Measurements from ENCODE around the gene ZNF468.
"Not testable (repeated sequence)": the region's sequence is repeated elsewhere in the genome, so short reads cannot be mapped to it uniquely, and the experiment has no call there.

- not testable (repeated sequence) for TF ChIP-seq EZH2 (IDR thresholded peaks at IDR 0.05; ENCODE audit: insufficient read depth, poor library complexity, severe bottlenecking); EZH2phosphoT487 (IDR thresholded peaks at IDR 0.05; ENCODE audit: insufficient read depth, low read depth)
These were observed 660 bp downstream of the ZNF468 start for GRCh38 chr19:52856540-52857377.
